ENCODE results near the gene FOXP2.

FOXP2 gene

GRCh38 chr7:114670676-114671075 is 256.1 kb downstream of the FOXP2 start:
- TF ChIP-seq EZH2phosphoT487 (IDR thresholded peaks at IDR 0.05; ENCODE audit: borderline replicate concordance), result no peak
- TF ChIP-seq CTCF (conservative IDR thresholded peaks at IDR 0.05; ENCODE audit: low read length), result no peak
- Histone ChIP-seq H3K27me3 (ENCODE audit: insufficient read depth, low read length, poor library complexity, severe bottlenecking) (no peaks in the 10 kb centered on the region), H3K36me3 (ENCODE audit: insufficient read depth, low read length) (no peaks in the 10 kb centered on the region), H3K4me2 (ENCODE audit: low read depth, low read length, poor library complexity, severe bottlenecking) (no peak overlapping the region), H3F3A (ENCODE audit: low read depth) (no peaks in the 10 kb centered on the region), H3K79me2 (ENCODE audit: insufficient read depth, low read length) (no peaks in the 10 kb centered on the region), H3K4me1 (ENCODE audit: insufficient read depth, low read length, poor library complexity, severe bottlenecking) (no peaks in the 10 kb centered on the region), H3K9me3 (ENCODE audit: insufficient read depth, low read depth, low read length) (no peaks in the 10 kb centered on the region), H2AFZ (ENCODE audit: low read length) (no peak overlapping the region), H3K9ac (ENCODE audit: low read depth, low read length, poor library complexity, severe bottlenecking) (no peak overlapping the region), H4K20me1 (ENCODE audit: insufficient read depth, low read length, poor library complexity, severe bottlenecking) (no peaks in the 10 kb centered on the region), H3K9me2 (replicated peaks; ENCODE audit: low read depth, low read length) (no peaks in the 10 kb centered on the region), H3K4me3 (ENCODE audit: low read length, poor library complexity, severe bottlenecking) (no peak overlapping the region)

- no peaks in the 10 kb centered on the region for H3K27me3 ChIP-seq (ENCODE audit: insufficient read depth, low read length, poor library complexity, severe bottlenecking)
- no peaks in the 10 kb centered on the region for H3K36me3 ChIP-seq (ENCODE audit: insufficient read depth, low read length)
- no peaks in the 10 kb centered on the region for H3K79me2 ChIP-seq (ENCODE audit: insufficient read depth, low read length)
- no peaks in the 10 kb centered on the region for H4K20me1 ChIP-seq (ENCODE audit: insufficient read depth, low read length, poor library complexity, severe bottlenecking)
- no peaks in the 10 kb centered on the region for H3K9me3 ChIP-seq (ENCODE audit: insufficient read depth, low read depth, low read length)
- H2AFZ ChIP-seq (ENCODE audit: low read length), result no peak overlapping the region
- no peak overlapping the region for H3K4me3 ChIP-seq (ENCODE audit: low read length, poor library complexity, severe bottlenecking)
- no peaks in the 10 kb centered on the region for H3K9me2 ChIP-seq (replicated peaks; ENCODE audit: low read depth, low read length)
- no peaks in the 10 kb centered on the region for H3K4me1 ChIP-seq (ENCODE audit: insufficient read depth, low read length, poor library complexity, severe bottlenecking)
- H3F3A ChIP-seq (ENCODE audit: low read depth), result no peaks in the 10 kb centered on the region
- no peak overlapping the region for H3K4me2 ChIP-seq (ENCODE audit: low read depth, low read length, poor library complexity, severe bottlenecking)
- no peak overlapping the region for H3K9ac ChIP-seq (ENCODE audit: low read depth, low read length, poor library complexity, severe bottlenecking)
- no peak for TF ChIP-seq EZH2phosphoT487 (IDR thresholded peaks at IDR 0.05; ENCODE audit: borderline replicate concordance)
- no peak for TF ChIP-seq CTCF (conservative IDR thresholded peaks at IDR 0.05; ENCODE audit: low read length)
These were observed 257.0 kb downstream of the FOXP2 start for GRCh38 chr7:114671563-114672123.

GRCh38 chr7:114678116-114678515 is 263.5 kb downstream of the FOXP2 start:
- no peak overlapping the region for H3K4me2 ChIP-seq (ENCODE audit: low read depth, low read length, poor library complexity, severe bottlenecking)
- no peak overlapping the region for H3K9ac ChIP-seq (ENCODE audit: low read depth, low read length, poor library complexity, severe bottlenecking)
- no peaks in the 10 kb centered on the region for H3K27me3 ChIP-seq (ENCODE audit: insufficient read depth, low read length, poor library complexity, severe bottlenecking)
- no peaks in the 10 kb centered on the region for H3K9me3 ChIP-seq (ENCODE audit: insufficient read depth, low read depth, low read length)
- H3K9me2 ChIP-seq (replicated peaks; ENCODE audit: low read depth, low read length), result no peaks in the 10 kb centered on the region
- H3K79me2 ChIP-seq (ENCODE audit: insufficient read depth, low read length), result no peaks in the 10 kb centered on the region
- TF ChIP-seq CTCF (conservative IDR thresholded peaks at IDR 0.05; ENCODE audit: low read length) (no peak), EZH2phosphoT487 (IDR thresholded peaks at IDR 0.05; ENCODE audit: borderline replicate concordance) (no peak)
- H3K4me3 ChIP-seq (ENCODE audit: low read length, poor library complexity, severe bottlenecking), result no peak overlapping the region
- no peaks in the 10 kb centered on the region for H3F3A ChIP-seq (ENCODE audit: low read depth)
- no peak overlapping the region for H2AFZ ChIP-seq (ENCODE audit: low read length)
- no peaks in the 10 kb centered on the region for H4K20me1 ChIP-seq (ENCODE audit: insufficient read depth, low read length, poor library complexity, severe bottlenecking)
- H3K36me3 ChIP-seq (ENCODE audit: insufficient read depth, low read length), result no peaks in the 10 kb centered on the region
- H3K4me1 ChIP-seq (ENCODE audit: insufficient read depth, low read length, poor library complexity, severe bottlenecking), result no peaks in the 10 kb centered on the region

All from Loucy (cell line).